GM19438 (cell line): ENCODE data around the gene DNAJA4.

Experiments
- ATAC-seq: cut with Tn5 transposase; IDR thresholded peaks from one replicate; pipeline ENCODE4 v1.9.1; 2021; ENCODE audit warnings: low read depth; ENCODE audit not compliant: unreplicated experiment

Gene DNAJA4

DNA sequence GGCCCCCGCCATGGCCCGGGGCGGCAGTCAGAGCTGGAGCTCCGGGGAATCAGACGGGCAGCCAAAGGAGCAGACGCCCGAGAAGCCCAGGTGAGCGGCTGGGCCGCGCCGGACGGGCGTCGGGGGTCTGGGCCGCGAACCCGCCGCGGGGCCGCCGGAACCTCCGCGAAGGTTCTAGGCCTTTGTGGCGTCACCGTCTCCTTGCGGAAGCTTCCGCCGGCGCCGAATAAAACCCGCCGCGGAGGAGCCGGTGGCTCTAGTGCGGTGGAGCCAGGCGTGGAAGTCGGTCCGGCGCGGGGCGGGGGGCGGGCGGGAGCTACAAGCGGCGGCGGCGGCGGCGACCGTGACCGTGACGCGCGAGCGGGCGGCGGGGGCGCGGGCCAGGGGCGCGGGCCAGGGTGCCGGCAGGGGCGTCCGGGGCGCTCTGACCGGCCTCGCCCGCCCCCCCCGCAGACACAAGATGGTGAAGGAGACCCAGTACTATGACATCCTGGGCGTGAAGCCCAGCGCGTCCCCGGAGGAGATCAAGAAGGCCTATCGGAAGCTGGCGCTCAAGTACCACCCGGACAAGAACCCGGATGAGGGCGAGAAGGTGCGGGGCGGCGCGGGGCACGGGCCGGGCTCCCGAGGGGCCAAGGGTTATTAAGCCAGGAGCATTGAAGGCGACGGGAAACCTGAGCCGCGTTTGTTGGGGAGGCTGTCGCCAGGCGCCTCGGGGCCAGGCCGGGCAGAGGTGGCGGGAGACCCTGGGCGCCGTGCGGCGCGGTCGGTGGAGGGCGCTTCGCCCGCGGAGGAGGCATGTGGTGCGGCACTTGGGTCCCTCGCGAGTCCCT, at the start of gene DNAJA4:
Gene DNAJA4 (plus strand): TSS at position 259 of the 833 bp plus-strand sequence. CDS start 202 bp downstream, at position 461.
- no peak for ATAC-seq

DNA sequence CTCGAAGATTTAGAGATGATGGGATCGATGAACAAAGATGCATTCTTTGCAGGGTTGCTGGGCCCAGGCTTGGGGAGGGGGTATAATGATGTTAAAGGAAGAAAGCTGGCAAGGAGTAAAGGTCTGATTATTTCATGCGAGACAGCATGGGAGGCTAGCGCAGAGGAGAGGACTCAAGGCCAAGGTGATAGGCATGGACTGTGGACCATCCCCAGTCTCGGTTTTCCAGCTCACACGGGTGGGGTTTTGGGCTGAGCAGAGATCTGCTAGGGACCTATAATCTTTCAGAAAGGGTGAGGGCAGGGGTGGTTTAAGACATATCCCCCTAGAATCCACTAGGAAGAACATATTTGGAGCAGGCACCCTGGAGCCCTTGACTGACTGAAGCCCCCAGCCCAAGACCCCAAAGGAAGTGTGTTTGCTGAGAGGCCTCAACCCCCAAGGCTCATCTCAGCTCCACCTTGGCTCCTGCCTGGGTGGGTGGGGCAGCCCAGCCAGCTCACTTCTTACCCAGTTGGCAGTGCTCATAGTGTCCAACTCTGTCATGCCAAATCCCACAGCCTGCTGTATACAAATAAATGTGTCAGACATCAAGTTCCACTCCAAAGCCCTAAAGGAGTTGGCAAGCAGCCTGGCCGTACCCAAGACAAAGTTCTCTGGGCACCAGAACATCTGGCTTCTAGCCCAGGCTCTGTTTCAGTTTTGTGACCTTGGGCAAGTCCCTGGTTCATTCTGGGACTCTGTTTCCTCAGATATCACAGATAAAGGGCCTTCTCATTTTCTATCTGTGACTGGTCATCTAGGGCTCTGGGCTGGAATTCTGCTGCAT, 47.9 kb upstream of the DNAJA4 start:
- ATAC-seq: no peak

DNA sequence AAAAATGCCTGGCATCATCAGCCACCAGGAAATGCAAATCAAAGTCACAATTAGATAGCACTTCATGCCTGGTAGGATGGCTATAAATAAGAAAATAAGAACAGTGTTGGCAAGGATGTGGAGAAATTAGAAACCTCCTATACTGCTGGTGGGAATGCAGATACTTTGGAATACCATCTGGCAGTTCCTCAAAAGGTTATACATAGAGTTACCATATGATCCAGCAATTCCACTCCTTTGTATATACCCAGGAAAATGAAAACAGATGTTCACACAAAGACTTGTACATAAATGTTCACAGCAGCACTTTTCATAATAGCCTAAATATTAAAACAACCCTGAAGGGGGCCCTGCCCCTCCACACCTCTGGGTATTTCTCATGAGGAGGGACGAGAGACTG, 43.6 kb upstream of the DNAJA4 start:
- ATAC-seq: no peak

DNA sequence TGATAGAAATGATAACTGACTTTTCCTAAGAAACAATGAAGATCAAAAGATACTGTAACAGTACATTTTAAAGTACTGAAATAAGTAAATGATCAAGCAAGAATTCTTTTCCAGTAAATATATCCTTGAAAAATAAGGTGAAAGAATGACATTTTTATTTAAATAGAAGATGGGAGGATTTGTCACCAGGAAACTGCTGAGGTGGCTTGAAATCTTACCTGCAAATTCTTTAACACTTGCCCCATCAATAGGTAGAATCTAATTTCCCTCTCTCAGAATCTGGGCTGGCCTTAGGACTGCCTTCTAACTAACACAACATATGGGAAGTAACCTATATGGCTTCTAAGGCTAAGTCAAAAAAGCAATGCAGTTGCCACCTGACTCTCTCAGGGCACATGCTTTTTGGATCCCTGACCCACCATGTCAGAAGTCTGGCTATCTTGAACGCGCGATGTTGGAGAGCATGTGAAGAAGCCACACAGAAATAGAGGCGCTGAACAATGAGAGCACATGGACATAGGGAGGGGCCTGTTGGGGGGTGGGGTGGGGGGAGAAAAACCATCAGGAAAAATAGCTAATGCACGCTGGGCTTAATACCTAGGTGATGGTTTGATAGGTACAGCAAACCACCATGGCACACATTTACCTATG, 41.5 kb upstream of the DNAJA4 start:
- ATAC-seq: no peak

DNA sequence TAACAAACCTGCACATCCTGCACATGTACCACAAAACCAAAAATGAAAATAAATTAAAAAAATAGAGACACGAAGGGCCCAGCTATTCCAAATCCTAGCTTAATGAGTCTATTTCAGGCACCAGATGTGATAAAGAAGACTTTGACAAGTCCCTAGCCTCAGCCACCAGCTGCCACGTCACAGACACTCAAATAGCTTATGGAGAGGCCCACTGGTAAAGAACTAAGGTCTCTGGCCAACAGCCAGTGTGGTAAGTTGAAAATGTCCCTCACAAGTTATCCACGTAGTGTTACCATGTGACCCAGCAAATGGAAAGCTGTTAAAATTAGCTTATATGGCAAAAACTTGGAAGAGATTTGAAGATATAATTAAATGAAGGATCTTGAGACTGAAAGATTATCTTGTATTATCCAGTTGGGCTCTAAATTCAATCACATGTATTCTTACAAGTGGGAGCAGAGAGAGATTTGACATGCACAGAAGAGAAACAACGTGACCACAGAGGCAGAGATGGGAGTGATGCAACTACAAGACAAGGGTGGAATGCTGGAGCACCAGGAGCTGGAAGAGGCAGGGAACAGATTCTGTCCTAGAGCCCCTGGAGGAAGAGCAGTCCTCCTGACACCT, 40.9 kb upstream of the DNAJA4 start:
- ATAC-seq: no peak

DNA sequence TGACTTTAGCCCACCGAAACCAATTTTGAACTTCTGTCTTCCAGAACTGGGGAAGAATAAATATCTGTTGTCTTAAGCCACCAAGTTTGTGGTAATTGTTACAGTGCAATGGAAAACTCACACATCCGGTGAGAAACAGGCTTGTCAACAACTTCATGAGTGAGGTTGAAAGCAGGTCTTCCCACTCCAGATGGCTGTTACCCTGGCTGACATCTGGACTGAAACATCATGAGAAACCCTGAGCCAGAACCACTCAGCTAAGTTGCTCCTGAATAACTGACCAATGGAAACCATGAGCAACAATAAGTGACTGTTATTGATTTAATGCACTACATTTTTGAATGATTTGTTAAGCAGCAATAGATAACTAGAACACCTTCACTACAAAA, 40.3 kb upstream of the DNAJA4 start:
- no peak for ATAC-seq

DNA sequence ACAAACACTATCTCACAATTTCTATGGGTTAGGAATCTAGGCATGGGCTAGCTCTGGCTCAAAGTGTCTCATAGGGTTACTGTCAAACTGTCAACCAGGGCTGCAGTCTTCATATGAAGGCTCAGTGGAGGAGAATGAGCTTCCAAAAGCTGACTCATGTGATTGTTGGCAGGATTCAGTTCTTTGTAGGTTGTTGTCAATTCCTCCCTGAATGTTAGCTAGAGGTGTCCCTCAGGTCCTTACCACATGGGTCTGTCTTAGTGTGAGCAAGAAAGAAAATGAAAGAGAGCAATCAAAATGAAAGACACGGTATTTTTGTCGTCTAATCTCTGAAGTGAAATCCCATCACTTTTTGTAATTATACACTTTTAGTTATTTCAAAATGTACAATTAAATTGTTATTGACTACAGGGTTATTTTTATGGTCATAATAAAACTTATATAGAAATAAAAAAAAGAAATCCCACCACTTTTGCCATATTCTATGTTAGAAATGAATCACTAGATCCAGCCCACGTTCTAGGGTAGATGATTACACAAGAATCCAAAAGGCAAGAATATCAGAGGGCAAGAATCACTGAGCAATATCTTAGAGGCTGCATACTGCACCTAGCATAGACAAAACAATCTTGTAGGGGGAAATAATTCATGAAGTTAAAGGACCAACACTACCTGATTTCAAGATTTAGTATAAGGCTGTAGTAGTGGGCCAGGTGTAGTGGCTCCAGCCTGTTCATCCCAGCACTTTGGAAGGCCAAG, 38.4 kb upstream of the DNAJA4 start:
- ATAC-seq: no peak

DNA sequence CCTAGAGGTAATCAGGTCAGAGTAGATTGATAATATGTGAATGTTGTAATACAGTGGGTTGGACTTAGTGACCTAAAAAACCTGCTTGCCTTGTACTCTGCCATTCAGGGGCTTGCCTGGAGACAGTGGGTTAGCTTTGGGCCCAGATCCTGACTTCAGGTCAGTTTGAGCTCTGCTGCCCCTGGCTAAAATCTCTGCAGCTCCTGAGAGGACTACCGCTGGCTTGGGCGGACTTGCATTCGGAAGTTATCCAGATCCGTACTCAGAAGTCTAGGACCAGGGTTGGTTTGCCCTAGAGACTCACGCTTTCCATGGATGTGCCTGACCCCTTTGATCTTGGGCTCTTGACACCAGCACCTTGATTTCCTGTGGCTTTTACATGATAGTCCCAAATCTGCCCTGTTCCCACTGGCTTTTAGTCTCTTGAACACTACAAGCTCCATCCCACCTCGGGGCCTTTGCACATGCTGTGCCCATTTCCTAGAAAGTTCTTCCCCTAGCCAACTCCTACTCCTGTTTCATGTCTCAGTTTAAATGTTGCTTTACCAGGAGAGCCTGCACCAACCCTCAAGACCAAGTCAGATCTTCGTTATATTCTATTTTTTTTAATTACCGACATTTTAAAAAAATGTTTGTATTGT, 35.9 kb upstream of the DNAJA4 start:
- no peak for ATAC-seq

DNA sequence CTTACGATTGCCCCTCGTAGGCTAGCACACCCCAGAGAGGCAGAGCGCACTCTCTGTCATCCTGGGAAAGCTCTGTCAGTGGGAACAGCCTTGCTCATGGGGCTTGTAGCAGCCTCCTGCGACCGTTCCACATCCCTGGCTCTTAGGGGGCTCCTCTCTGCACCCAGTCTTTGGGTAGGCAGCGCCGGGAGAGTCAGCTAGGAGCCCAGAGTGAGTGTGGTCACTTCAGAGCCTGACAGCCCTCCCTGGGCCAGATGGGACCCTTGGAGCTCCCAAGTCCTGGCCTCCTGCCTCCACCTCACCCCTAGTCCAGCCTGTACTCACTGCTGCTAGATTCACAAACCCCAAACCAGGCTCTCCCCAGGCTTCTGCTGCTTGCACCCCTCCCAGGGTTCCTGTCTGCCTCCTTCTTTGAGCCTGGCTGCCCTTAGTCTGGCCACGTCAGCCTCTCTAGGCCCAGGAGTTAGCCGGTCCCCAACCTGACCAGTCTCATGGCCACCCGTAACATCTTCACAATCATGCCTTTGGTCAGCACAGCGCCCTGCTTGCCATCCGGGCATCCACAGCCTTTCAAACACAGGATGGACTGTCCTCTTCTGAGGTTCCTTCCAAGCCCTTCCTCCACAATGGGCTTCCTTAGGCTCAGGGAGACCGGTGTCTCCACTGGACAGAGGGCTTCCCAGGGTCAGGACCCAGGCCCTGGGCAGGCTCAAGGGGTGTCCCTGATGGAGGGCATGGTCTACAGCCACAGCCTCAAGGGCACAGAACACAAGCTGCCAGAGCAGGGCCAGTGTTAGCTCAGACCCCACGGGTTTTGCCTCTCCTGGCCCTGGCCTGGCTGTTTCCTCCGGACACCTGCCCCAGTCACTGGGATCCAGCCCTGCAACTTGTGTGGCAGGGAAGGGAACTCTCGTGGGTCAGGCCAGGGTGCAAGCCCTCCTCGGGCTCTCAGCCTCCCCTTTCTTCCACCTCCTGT, 34.6 kb upstream of the DNAJA4 start:
- ATAC-seq: no peak

DNA sequence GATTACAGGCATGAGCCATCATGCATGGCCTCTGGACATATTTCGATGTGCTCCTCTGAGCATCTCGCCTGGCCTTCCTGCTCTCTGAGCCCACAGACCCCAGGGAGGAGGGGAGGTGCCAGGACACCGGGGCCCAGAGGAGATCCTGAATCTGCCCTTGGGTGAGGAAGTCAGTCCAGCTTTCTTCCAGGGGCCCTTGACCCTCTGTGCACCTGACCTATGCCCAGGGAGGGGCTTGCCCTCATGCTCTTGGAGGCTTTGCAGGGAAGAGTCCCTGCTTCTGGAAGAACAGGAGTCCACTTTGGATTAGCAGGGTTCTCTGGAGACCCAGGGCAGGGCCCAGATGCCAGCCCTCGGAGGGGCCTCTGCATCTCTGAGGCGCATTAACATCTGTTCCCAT, 31.4 kb upstream of the DNAJA4 start:
- no peak for ATAC-seq

DNA sequence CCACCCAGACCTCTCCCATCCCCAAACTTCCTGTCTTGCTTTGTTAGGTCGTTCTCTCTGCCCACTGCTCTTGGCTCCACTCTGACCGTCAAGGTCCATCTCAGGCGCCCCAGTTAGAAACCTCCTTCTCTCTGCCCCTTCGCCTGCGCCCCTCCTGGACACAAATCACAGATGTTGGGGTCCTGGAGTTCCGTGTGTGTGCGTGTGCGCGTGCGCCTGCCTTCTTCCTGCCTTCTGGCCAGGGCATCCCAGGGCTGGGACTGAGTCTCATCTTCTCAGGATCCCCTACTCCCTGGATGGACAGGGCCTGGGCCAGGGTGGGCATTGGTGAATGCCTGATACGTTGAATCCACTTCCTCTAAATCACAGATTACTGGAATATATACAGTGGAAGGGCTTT, 30.9 kb upstream of the DNAJA4 start:
- no peak for ATAC-seq

DNA sequence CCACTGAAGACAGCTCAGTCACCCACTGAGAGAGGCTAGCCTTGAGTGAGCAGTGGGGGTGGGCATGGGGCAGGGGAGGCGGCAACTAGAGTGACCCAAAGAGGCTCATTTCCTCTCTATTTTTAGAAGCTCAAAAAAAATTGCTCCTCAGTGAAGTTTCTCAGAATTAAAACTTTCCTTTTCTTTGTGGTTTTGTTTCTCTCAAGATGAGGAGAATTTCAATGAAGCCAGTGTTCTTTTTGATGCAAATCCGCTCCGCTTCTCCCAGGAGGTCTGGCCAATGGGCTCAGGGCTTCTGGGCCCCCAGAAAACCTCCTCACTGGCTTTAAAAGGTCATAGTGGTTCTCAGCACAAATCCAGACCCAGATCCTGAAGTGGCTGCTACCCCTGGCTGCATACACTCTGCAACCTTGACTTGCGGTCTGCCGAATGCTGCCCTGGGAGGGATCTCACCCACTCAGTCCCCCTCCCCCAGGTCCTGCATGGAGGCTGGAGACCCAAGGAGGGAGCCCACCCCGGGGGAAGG, 29.8 kb upstream of the DNAJA4 start, which contains the start of gene ACSBG1:
Gene ACSBG1 (minus strand): TSS at position 51 of the 526 bp plus-strand sequence. CDS start 64 bp downstream, outside the sequence.
- no peak for ATAC-seq

DNA sequence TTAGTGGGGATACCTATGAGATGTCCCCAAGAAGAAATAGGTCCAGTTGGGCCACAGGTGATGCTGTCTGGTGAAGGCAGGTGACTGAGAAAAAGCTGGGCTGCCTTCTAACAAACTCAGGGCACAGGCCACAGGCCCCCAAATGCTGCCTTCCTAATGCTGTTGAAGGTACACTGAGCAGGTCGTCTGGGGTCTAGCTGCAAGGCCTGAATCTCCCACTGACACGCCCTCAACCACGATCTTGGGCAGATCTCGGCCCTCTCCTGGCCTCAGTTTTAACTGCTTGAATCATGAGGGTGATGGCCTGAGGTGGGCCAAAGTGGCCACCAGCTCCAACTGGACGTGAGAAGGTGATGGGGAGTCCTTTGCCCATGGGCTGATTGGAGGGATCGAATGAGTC, 27.9 kb upstream of the DNAJA4 start:
- no peak for ATAC-seq

DNA sequence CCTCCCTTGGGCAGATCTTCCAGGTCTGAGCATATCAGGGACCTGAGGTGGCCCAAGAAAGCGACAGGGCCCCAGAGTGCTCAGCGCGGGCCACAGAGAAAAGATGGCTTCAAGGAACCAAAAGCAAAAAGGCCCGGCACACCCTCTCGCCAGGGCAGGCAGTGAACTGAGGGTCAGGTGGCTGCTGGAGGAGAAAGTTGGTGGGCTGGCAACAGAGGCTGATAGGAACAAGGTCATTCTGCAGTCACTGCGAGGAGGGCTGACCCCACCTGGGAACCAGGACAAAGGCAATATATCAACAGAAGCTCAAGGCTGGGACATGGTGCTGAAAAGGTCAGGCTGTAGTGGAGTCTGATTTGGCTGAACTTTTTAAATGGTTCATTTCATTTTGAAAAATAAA, 27.2 kb upstream of the DNAJA4 start:
- ATAC-seq: no peak

DNA sequence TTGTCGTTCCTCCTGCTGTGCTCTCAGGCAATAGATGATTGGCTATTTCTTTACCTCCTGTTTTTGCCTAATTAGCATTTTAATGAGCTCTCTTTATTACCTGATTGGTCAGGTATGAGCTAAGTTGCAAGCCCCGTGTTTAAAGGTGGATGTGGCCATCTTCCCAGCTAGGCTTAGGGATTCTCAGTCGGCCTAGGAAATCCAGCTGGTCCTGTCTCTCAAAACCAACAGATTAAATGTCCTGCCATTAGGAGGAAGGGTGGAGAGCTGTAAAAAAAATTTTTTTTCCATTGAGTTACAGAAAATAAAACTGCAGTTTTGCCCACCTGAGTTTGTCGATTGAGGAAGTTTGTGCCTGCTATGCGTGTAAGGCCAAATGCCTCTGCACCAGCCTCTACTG, 24.6 kb upstream of the DNAJA4 start:
- ATAC-seq: no peak

DNA sequence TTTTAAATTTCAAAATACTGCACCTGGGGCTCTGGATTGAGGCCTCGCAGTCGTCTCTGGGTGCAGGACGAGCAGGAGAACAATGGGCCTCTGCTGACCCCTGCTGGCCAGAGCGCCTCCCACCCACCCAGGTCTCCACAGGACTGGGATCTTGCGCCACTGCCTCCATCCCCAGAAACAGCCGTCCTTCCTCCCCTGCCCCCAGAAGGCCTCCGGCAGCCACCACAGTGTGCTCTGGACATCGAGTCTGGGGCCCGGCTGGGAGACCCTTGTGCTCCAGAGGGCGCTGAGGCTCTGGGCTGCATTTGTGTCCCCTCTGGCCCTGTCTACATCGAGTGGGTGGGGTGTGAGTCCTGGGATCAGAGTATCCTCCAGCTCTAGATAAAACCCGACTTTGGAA, 23.3 kb upstream of the DNAJA4 start:
- no peak for ATAC-seq

DNA sequence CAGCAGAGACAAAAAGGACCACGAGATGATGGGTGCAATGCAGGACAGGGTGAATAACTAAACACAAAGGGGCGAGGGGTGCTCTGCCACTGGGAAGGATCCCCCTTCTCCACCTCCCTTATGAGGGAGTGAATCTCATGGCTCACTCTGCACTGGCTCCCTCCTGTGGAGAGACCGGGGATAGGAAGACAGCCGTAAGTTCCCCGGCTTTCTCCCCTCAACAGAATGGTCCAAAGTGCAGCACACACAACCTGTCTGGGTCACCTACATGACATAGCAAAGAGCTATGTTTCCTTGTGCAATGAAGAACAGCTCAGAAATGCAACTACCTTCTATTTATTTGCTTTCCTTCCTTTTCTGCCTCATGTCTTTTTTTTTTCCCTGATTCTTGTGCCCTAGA, 22.2 kb upstream of the DNAJA4 start:
- no peak for ATAC-seq

DNA sequence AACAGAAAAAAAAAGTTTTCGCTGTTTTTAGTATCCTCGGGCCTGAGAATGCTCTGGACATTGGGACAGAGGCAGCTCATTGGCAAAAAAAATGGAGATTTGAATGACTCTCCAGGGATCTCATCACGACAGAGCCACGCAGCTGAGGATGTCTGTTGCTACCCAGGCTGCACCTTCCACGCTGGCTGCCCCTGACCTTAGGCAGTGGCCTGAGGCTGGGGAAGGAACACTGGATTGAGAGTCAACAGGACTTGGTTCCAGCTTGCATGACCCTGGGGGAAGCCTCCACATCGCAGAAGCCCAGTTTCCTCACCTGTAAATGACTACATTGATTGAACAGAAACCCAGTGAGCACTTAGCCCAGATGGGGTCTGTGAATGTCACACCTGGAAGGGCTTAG, 21.3 kb upstream of the DNAJA4 start:
- ATAC-seq: no peak
